ENCODE results near the gene KCTD3. TPM values are rescaled to one million over a fixed set of nuclear protein-coding genes. Genes with fewer than 3 reads are reported as not detected.

The KCTD3 gene
- total and polyA plus RNA-seq, 2 of the 13 experiments (the other 11 are each of a cell fraction or from before 2014, with no cell fraction given), result 49.8 to 68.1 TPM

DNA sequence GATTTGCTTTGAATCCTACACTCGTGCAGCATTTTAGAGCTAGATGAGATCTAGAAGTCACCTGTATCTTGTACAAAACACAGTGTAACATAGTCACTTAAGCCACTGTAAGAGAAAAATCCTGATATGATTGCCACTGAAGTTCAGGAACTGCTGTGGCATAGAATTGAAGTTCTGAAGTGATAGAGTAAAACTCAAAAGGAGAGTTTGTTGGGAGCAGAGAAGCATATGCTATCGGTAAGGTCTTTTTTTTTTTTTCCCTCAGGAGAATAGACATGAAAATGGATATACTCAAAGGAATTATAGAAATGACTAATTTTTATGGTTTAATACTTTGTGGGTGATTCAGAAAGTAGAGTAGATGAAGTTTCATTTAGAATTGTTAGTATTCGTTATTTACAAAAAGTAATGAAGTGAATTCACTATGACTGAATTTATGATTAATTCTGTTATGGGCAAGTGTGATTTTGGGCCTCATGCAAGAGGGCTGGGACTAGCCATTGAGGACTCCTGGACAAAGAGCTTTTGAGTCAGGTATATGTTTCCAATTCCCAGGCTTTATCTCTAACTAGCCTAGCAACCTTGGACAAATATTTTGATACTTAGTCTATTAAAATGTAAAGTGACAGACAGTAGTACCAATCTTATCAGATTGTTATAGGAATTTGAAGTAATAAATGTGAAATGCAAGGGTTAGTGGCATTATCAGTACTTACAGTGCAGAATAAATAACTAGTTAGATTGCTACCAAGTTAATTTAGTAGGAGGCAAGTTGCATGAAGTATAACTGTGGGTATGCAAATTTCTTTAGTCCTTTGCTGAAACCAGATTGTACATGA, 3.1 kb downstream of the KCTD3 start:
- peak overlapping the region; percentile 42 to 92 (median 85); a peak in 5 of 6 replicates for H3K4me3 ChIP-seq (replicated peaks in 1 of 3; ENCODE audit: insufficient read depth in 1 of 3, low read depth in 2 of 3, low read length in 3 of 3)
- POLR2A ChIA-PET, result interaction anchor here (4.7 kb wide), 1 partner anchor 12 kb away, joined by 39 read pairs; no protein-coding TSS in a partner anchor
- peak overlapping the region; percentile 82 for H3K4me2 ChIP-seq (ENCODE audit: low read depth, low read length)
- no peak for FAIRE-seq
- H3K27ac ChIP-seq (ENCODE audit: extremely low read length, insufficient read depth, low read length), result peak overlapping the region; percentile 53
- 30% methylated on average over 3 of the region's 3 CpGs for WGBS (ENCODE audit: low lambda C conversion rate)
- CTCF ChIA-PET (ENCODE audit: low intra/inter-chr PET ratio, low total read pairs), result no interaction called here
- H2AFZ ChIP-seq (ENCODE audit: low read length), result no peak overlapping the region
- in situ Hi-C loops (cut with HindIII; ENCODE audit: extremely low pct_ligation_motif_present, low pct_unique_long_range_greater_than_20kb), result no loop called here
- no peaks in the 10 kb centered on the region for H3K9me3 ChIP-seq (ENCODE audit: low read length)
- H3K9ac ChIP-seq (ENCODE audit: insufficient read depth, low read depth, low read length), result peak overlapping the region; percentile 67
- H3K36me3 ChIP-seq (replicated peaks in 1 of 2; ENCODE audit: control insufficient read depth in 1 of 2, insufficient read depth in 2 of 2, low read length in 2 of 2), result peaks cover 0 to 6% of the 10 kb centered on the region in 2 experiments; a peak in 2 of 5 replicates
- intact Hi-C loops (cut with micrococcal nuclease; ENCODE audit: unreplicated experiment), result loop anchor here (2.0 kb wide), 1 partner anchor 35 kb away; no protein-coding TSS in a partner anchor
- ATAC-seq, result no peak
- DNase-seq (ENCODE audit: low spot score), result no peak
- H3K4me1 ChIP-seq (ENCODE audit: insufficient read depth, low read length), result peaks cover 49% of the 10 kb centered on the region
- H3K27me3 ChIP-seq (ENCODE audit: control insufficient read depth in 1 of 2, insufficient read depth in 2 of 2, low read length in 2 of 2), result no peaks in the 10 kb centered on the region; a peak in 1 of 5 replicates
- peaks cover 84% of the 10 kb centered on the region for H3K79me2 ChIP-seq (ENCODE audit: insufficient read depth, low read length)
- peaks cover 26% of the 10 kb centered on the region for H4K20me1 ChIP-seq (ENCODE audit: insufficient read depth, low read length)
- TF ChIP-seq ZNF563 (CRISPR knock-in tag; IDR thresholded peaks at IDR 0.05), result no peak
- TF ChIP-seq ASH2L (IDR thresholded peaks at IDR 0.05; ENCODE audit: insufficient read length, low read depth, low read length), result peak; percentile 5
- no peak for TF ChIP-seq ZFP1 (CRISPR knock-in tag; IDR thresholded peaks at IDR 0.05)
- BruUV-seq (replicated peaks), result no TSS peak

DNA sequence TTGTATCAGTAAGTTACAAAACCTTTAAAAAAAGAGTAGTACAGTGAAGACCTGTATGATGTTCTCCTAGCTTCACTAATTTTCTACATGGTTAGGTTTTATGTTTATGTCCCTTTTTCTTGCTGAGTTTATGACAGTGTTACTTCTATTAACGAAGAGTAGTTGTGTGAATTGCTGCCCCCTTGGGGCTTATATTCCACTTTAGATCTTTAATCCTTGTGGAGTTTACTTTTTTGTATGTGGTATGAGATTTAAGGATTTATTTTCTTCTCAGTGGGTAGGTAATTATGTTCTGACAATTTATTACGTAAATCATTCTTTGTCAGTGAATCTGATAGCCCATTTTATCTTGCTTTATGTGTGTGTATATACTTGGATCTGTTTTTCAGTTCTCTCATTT, 14.8 kb downstream of the KCTD3 start:
- no peaks in the 10 kb centered on the region for H4K20me1 ChIP-seq (ENCODE audit: insufficient read depth, low read length)
- H2AFZ ChIP-seq (ENCODE audit: low read length), result no peak overlapping the region
- H3K27me3 ChIP-seq (ENCODE audit: control insufficient read depth in 1 of 2, insufficient read depth in 2 of 2, low read length in 2 of 2), result no peaks in the 10 kb centered on the region
- peaks cover 0 to 49% of the 10 kb centered on the region in 2 experiments; a peak in 4 of 5 replicates for H3K36me3 ChIP-seq (replicated peaks in 1 of 2; ENCODE audit: control insufficient read depth in 1 of 2, insufficient read depth in 2 of 2, low read length in 2 of 2)
- H3K4me2 ChIP-seq (ENCODE audit: low read depth, low read length), result no peak overlapping the region
- ChIA-PET CTCF (ENCODE audit: low intra/inter-chr PET ratio, low total read pairs) (no interaction called here), POLR2A (no interaction called here)
- intact Hi-C loops (cut with micrococcal nuclease; ENCODE audit: unreplicated experiment), result no loop called here
- FAIRE-seq (no peak), DNase-seq (ENCODE audit: low spot score) (no peak), ATAC-seq (no peak)
- in situ Hi-C loops (cut with HindIII; ENCODE audit: extremely low pct_ligation_motif_present, low pct_unique_long_range_greater_than_20kb), result no loop called here
- no peak overlapping the region for H3K27ac ChIP-seq (ENCODE audit: extremely low read length, insufficient read depth, low read length)
- 99% methylated on average over 2 of the region's 2 CpGs for WGBS (ENCODE audit: low lambda C conversion rate)
- no peaks in the 10 kb centered on the region for H3K4me1 ChIP-seq (ENCODE audit: insufficient read depth, low read length)
- no peaks in the 10 kb centered on the region for H3K79me2 ChIP-seq (ENCODE audit: insufficient read depth, low read length)
- H3K4me3 ChIP-seq (replicated peaks in 1 of 3; ENCODE audit: insufficient read depth in 1 of 3, low read depth in 2 of 3, low read length in 3 of 3), result no peak overlapping the region
- TF ChIP-seq RBM39 (IDR thresholded peaks at IDR 0.05; ENCODE audit: low read depth, low read length, poor library complexity, severe bottlenecking), result no peak
- TF ChIP-seq, protein P1, sequence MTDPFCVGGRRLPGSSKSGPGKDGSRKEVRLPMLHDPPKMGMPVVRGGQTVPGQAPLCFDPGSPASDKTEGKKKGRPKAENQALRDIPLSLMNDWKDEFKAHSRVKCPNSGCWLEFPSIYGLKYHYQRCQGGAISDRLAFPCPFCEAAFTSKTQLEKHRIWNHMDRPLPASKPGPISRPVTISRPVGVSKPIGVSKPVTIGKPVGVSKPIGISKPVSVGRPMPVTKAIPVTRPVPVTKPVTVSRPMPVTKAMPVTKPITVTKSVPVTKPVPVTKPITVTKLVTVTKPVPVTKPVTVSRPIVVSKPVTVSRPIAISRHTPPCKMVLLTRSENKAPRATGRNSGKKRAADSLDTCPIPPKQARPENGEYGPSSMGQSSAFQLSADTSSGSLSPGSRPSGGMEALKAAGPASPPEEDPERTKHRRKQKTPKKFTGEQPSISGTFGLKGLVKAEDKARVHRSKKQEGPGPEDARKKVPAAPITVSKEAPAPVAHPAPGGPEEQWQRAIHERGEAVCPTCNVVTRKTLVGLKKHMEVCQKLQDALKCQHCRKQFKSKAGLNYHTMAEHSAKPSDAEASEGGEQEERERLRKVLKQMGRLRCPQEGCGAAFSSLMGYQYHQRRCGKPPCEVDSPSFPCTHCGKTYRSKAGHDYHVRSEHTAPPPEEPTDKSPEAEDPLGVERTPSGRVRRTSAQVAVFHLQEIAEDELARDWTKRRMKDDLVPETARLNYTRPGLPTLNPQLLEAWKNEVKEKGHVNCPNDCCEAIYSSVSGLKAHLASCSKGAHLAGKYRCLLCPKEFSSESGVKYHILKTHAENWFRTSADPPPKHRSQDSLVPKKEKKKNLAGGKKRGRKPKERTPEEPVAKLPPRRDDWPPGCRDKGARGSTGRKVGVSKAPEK (CRISPR knock-in tag; IDR thresholded peaks at IDR 0.05; ENCODE audit: borderline replicate concordance), result no peak
- TF ChIP-seq, protein P2, sequence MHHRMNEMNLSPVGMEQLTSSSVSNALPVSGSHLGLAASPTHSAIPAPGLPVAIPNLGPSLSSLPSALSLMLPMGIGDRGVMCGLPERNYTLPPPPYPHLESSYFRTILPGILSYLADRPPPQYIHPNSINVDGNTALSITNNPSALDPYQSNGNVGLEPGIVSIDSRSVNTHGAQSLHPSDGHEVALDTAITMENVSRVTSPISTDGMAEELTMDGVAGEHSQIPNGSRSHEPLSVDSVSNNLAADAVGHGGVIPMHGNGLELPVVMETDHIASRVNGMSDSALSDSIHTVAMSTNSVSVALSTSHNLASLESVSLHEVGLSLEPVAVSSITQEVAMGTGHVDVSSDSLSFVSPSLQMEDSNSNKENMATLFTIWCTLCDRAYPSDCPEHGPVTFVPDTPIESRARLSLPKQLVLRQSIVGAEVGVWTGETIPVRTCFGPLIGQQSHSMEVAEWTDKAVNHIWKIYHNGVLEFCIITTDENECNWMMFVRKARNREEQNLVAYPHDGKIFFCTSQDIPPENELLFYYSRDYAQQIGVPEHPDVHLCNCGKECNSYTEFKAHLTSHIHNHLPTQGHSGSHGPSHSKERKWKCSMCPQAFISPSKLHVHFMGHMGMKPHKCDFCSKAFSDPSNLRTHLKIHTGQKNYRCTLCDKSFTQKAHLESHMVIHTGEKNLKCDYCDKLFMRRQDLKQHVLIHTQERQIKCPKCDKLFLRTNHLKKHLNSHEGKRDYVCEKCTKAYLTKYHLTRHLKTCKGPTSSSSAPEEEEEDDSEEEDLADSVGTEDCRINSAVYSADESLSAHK (CRISPR knock-in tag; IDR thresholded peaks at IDR 0.05; ENCODE audit: borderline replicate concordance), result no peak
- TF ChIP-seq, protein P3, sequence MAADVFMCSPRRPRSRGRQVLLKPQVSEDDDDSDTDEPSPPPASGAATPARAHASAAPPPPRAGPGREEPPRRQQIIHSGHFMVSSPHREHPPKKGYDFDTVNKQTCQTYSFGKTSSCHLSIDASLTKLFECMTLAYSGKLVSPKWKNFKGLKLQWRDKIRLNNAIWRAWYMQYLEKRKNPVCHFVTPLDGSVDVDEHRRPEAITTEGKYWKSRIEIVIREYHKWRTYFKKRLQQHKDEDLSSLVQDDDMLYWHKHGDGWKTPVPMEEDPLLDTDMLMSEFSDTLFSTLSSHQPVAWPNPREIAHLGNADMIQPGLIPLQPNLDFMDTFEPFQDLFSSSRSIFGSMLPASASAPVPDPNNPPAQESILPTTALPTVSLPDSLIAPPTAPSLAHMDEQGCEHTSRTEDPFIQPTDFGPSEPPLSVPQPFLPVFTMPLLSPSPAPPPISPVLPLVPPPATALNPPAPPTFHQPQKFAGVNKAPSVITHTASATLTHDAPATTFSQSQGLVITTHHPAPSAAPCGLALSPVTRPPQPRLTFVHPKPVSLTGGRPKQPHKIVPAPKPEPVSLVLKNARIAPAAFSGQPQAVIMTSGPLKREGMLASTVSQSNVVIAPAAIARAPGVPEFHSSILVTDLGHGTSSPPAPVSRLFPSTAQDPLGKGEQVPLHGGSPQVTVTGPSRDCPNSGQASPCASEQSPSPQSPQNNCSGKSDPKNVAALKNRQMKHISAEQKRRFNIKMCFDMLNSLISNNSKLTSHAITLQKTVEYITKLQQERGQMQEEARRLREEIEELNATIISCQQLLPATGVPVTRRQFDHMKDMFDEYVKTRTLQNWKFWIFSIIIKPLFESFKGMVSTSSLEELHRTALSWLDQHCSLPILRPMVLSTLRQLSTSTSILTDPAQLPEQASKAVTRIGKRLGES (CRISPR knock-in tag; IDR thresholded peaks at IDR 0.05; ENCODE audit: borderline replicate concordance), result no peak
- BruUV-seq (replicated peaks), result no TSS peak
- H3K9me3 ChIP-seq (ENCODE audit: low read length), result no peaks in the 10 kb centered on the region
- H3K9ac ChIP-seq (ENCODE audit: insufficient read depth, low read depth, low read length), result no peak overlapping the region

Data from HepG2 (cell line).